HG03442 (cell line): Measurements from ENCODE around the gene AHNAK.

Experiments used
- ATAC-seq: cut with Tn5 transposase; IDR thresholded peaks from one replicate; pipeline ENCODE4 v1.9.1; 2021; ENCODE audit warnings: mild to moderate bottlenecking, moderate library complexity; ENCODE audit not compliant: unreplicated experiment

AHNAK gene

GRCh38 chr11:62538470-62539237 lies 8.0 kb downstream of the AHNAK start:
- no peak for ATAC-seq

- ATAC-seq = no peak
Observed at GRCh38 chr11:62536301-62536957, 10.2 kb downstream of the AHNAK start.

GRCh38 chr11:62535802-62536201 lies 10.8 kb downstream of the AHNAK start:
- ATAC-seq = no peak

GRCh38 chr11:62534779-62535545 lies 11.6 kb downstream of the AHNAK start:
- no peak for ATAC-seq

- no peak for ATAC-seq
Observed at GRCh38 chr11:62532096-62532495, 14.5 kb downstream of the AHNAK start.

- ATAC-seq = no peak
Observed at GRCh38 chr11:62516736-62517371, 29.8 kb downstream of the AHNAK start.

- no peak for ATAC-seq
Observed at GRCh38 chr11:62514151-62514550, 32.5 kb downstream of the AHNAK start.

- ATAC-seq = no peak
Observed at GRCh38 chr11:62513626-62514025, 33.0 kb downstream of the AHNAK start.

- no peak for ATAC-seq
Observed at GRCh38 chr11:62512961-62513360, 33.6 kb downstream of the AHNAK start.

GRCh38 chr11:62508336-62509058 lies 38.1 kb downstream of the AHNAK start:
- ATAC-seq = no peak

GRCh38 chr11:62507125-62507422 lies 39.5 kb downstream of the AHNAK start:
- no peak for ATAC-seq

- no peak for ATAC-seq
Observed at GRCh38 chr11:62506413-62507124, 40.0 kb downstream of the AHNAK start.

GRCh38 chr11:62505440-62506091 lies 41.0 kb downstream of the AHNAK start:
- ATAC-seq = no peak

GRCh38 chr11:62505059-62505439 lies 41.6 kb downstream of the AHNAK start:
- ATAC-seq = no peak

GRCh38 chr11:62504158-62504973 lies 42.2 kb downstream of the AHNAK start:
- ATAC-seq = no peak

GRCh38 chr11:62502030-62502730 lies 44.4 kb downstream of the AHNAK start:
- no peak for ATAC-seq

- ATAC-seq = no peak
Observed at GRCh38 chr11:62501432-62501891, 45.1 kb downstream of the AHNAK start.

GRCh38 chr11:62500650-62501030 lies 46.0 kb downstream of the AHNAK start:
- ATAC-seq = no peak
